GM12878 (cell line): ENCODE measurements around the gene GLI2. TPM values are rescaled to one million over a fixed set of nuclear protein-coding genes. Genes with fewer than 3 reads are reported as not detected.

Source experiments
- ATAC-seq: fragments of 200-7000 bp; cut with Tn5 transposase; 3 replicates; pipeline ENCODE4 v1.9.1; 2020; ENCODE audit warnings: mild to moderate bottlenecking, moderate library complexity
- BruUV-seq: library from RNA; stranded (reverse); fragments of 400-500 nt; replicated peaks from 2 replicates; lab custom pipeline; 2021; lab: Mats Ljungman, UMichigan
- CTCF ChIA-PET: fragments of 300-600 bp; sonication (Branson Sonifier 250); formaldehyde crosslinking; extraction: SDS; loops from one replicate; lab custom pipeline; 2021; ENCODE audit warnings: inconsistent platforms; lab: Yijun Ruan, JAX
- POLR2A ChIA-PET: fragments of 350-600 bp; formaldehyde crosslinking; extraction: SDS; loops from one replicate; lab custom pipeline; 2021; ENCODE audit warnings: inconsistent platforms; lab: Charles Lee
- RAD21 ChIA-PET: fragments of 300-600 bp; sonication (Branson Sonifier 250); formaldehyde crosslinking; loops from one replicate; lab custom pipeline; 2023; ENCODE audit warnings: antibody characterized with exemption; ENCODE audit not compliant: unreplicated experiment; lab: Charles Lee
- SMC1A ChIA-PET: fragments of 300-600 bp; sonication (Branson Sonifier 250); formaldehyde crosslinking; loops from one replicate; lab custom pipeline; 2023; ENCODE audit not compliant: unreplicated experiment, uncharacterized antibody; lab: Charles Lee
- DNase-seq: peaks from one replicate; pipeline ENCODE4 v3.0.0-alpha.2; 2011; ENCODE audit warnings: low read depth, low spot score
- FAIRE-seq: peaks from 3 replicates; lab custom pipeline; 2011; peaks lifted over from hg19 to GRCh38; lab: Jason Lieb, UNC
- H2AFZ ChIP-seq: 2 replicates; pipeline ENCODE4 v1.6.0; 2011; ENCODE audit warnings: low read depth, low read length, control low read depth; ENCODE audit not compliant: control insufficient read depth
- H3K27ac ChIP-seq: 2 replicates; pipeline ENCODE4 v1.5.1; 2011; ENCODE audit warnings: control low read depth; ENCODE audit not compliant: control insufficient read depth, insufficient read depth
- H3K27me3 ChIP-seq, 2 experiments: replicated peaks in 1 of 2; 2 replicates each; pipeline versions ENCODE4 v1.6.0 to v1.6.1; 2011; ENCODE audit warnings: low read length in 1 of 2; ENCODE audit not compliant: control insufficient read depth in 2 of 2, insufficient read depth in 2 of 2
- H3K36me3 ChIP-seq, 2 experiments: 2 replicates each; pipeline ENCODE4 v1.5.1; 2011; ENCODE audit warnings: low read length in 1 of 2; ENCODE audit not compliant: control insufficient read depth in 2 of 2, insufficient read depth in 2 of 2
- H3K4me1 ChIP-seq: 2 replicates; pipeline ENCODE4 v1.6.1; 2011; ENCODE audit warnings: mild to moderate bottlenecking, low read length, moderate library complexity, mixed read lengths; ENCODE audit not compliant: control insufficient read depth, insufficient read depth
- H3K4me2 ChIP-seq: 2 replicates; pipeline ENCODE4 v1.6.0; 2011; ENCODE audit warnings: control low read depth; ENCODE audit not compliant: control insufficient read depth, insufficient read depth
- H3K4me3 ChIP-seq: fragments of 200-600 bp; sonication (generic); 2 replicates; pipeline ENCODE4 v1.5.1; 2016
- H3K79me2 ChIP-seq: 2 replicates; pipeline ENCODE4 v1.6.0; 2011; ENCODE audit warnings: low read length; ENCODE audit not compliant: control insufficient read depth, insufficient read depth
- H3K9ac ChIP-seq: 2 replicates; pipeline ENCODE4 v1.8.0; 2011; ENCODE audit warnings: low read length, control low read depth, mixed read lengths; ENCODE audit not compliant: control insufficient read depth, insufficient read depth
- H3K9me3 ChIP-seq: replicated peaks from 3 replicates; pipeline ENCODE4 v1.5.1; 2011; ENCODE audit warnings: mild to moderate bottlenecking, low read length; ENCODE audit not compliant: control insufficient read depth, insufficient read depth
- H4K20me1 ChIP-seq: 2 replicates; pipeline ENCODE4 v1.6.0; 2011; ENCODE audit not compliant: control insufficient read depth, insufficient read depth
- ASH2L ChIP-seq: fragments of 300-600, 200-600 bp; sonication (generic); IDR thresholded peaks from 2 replicates; pipeline ENCODE4 v1.6.1; 2017; ENCODE audit warnings: low read depth, mild to moderate bottlenecking, borderline replicate concordance
- CBX5 ChIP-seq: sonication (generic); IDR thresholded peaks from 2 replicates; pipeline ENCODE4 v1.6.1; 2016; ENCODE audit warnings: low read depth, moderate library complexity, mild to moderate bottlenecking, inconsistent platforms
- CREM ChIP-seq: IDR thresholded peaks from 2 replicates; pipeline ENCODE4 v1.6.1; 2014; ENCODE audit warnings: antibody characterized with exemption, low read depth
- GATAD2B ChIP-seq: fragments of 450-650 bp; conservative IDR thresholded peaks from 2 replicates; pipeline ENCODE4 v1.6.1; 2017; ENCODE audit warnings: low read depth, mild to moderate bottlenecking, moderate library complexity
- MEF2A ChIP-seq: IDR thresholded peaks from 2 replicates; pipeline ENCODE4 v1.6.1; 2011; ENCODE audit warnings: low read depth, mild to moderate bottlenecking, low read length, moderate library complexity; ENCODE audit not compliant: insufficient read depth
- NRF1 ChIP-seq: conservative IDR thresholded peaks from 2 replicates; pipeline ENCODE4 v1.6.1; 2011; ENCODE audit warnings: mild to moderate bottlenecking, low read depth, low read length, improper control_type of control experiment
- POLR2AphosphoS5 ChIP-seq: IDR thresholded peaks from 2 replicates; pipeline ENCODE4 v1.6.1; 2011; ENCODE audit warnings: mild to moderate bottlenecking, low read length, inconsistent platforms
- RAD51 ChIP-seq: fragments of 450-650 bp; IDR thresholded peaks from 2 replicates; pipeline ENCODE4 v1.6.1; 2016; ENCODE audit warnings: moderate library complexity, mild to moderate bottlenecking, inconsistent platforms
- RCOR1 ChIP-seq: conservative IDR thresholded peaks from 2 replicates; pipeline ENCODE4 v1.6.1; 2012; ENCODE audit warnings: low read depth, low read length, improper control_type of control experiment
- SMAD5 ChIP-seq: IDR thresholded peaks from 2 replicates; pipeline ENCODE4 v1.6.1; 2016; ENCODE audit warnings: antibody characterized with exemption, low read depth
- TBL1XR1 ChIP-seq: IDR thresholded peaks from 2 replicates; pipeline ENCODE4 v1.6.1; 2012; ENCODE audit warnings: low read depth, low read length, improper control_type of control experiment
- ZBED1 ChIP-seq: IDR thresholded peaks from 2 replicates; pipeline ENCODE4 v1.6.1; 2016; ENCODE audit warnings: borderline replicate concordance
- WGBS: methylation state at CpG from one replicate; pipeline ENCODE4 v1.1.6; 2016; ENCODE audit warnings: low lambda C conversion rate; ENCODE audit not compliant: insufficient replicate concordance, insufficient coverage; ENCODE audit errors: missing lambda C conversion rate; 5-methylcytosine and 5-hydroxymethylcytosine counted together
- in situ Hi-C: fragments of 300-500 bp; cut with MboI; formaldehyde crosslinking; loops from 9 replicates; pipeline ENCODE4 v1.14.3; 2018; ENCODE audit warnings: mixed read lengths
- intact Hi-C: fragments of 100-400 bp; cut with micrococcal nuclease; formaldehyde crosslinking; loops from one replicate; pipeline ENCODE4 v1.14.2; 2022; ENCODE audit not compliant: unreplicated experiment
- polyA plus RNA-seq, 11 experiments: library from polyadenylated mRNA; depleted of rRNA in 4 of 11; unstranded in 6 of 11; stranded (reverse) in 5 of 11; fragments of >200 nt; fragmentation: Nextera tagmentation in 4 of 11; fragmentation: Illumina TruSeq in 1 of 11; extraction: Ambion mirVana in 4 of 11; extraction: Trizol in 1 of 11; gene quantifications; 1 replicate in 1 of 11; 2 replicates in 10 of 11; pipeline versions ENCODE4 v1.2.1 to v1.2.3, GENCODE V29; 2011 to 2016; ENCODE audit warnings: inconsistent platforms in 2 of 11, missing spikeins in 2 of 11, low read depth in 1 of 11
- total RNA-seq, 4 experiments: library from RNA; depleted of rRNA in 3 of 4; stranded (reverse); fragments of >200 nt in 3 of 4; fragmentation: Illumina TruSeq in 1 of 4; extraction: Trizol in 1 of 4; gene quantifications; 2 replicates each; pipeline versions ENCODE4 v1.2.1 to v1.2.3, GENCODE V29; 2013 to 2021
- TF ChIP-seq, protein P1 (sequence below): fragments of 450-650 bp; IDR thresholded peaks from 2 replicates; pipeline ENCODE4 v1.6.1; 2018; ENCODE audit warnings: borderline replicate concordance, mild to moderate bottlenecking; ENCODE audit not compliant: partially characterized antibody
- TF ChIP-seq, protein P2 (sequence below): IDR thresholded peaks from 2 replicates; pipeline ENCODE4 v1.6.1; 2011; ENCODE audit warnings: low read depth, low read length, improper control_type of control experiment, borderline replicate concordance
- TF ChIP-seq, protein P3 (sequence below): IDR thresholded peaks from 2 replicates; pipeline ENCODE4 v1.6.1; 2012; ENCODE audit warnings: low read length, inconsistent platforms
- TF ChIP-seq, protein P4 (sequence below): fragments of 150-350 bp; IDR thresholded peaks from 2 replicates; pipeline ENCODE4 v1.6.1; 2016; ENCODE audit warnings: low read depth, low read length

Gene GLI2
- total and polyA plus RNA-seq, 10 of the 15 experiments (the other 5 are each of a cell fraction or from before 2014, with no cell fraction given), result 0.01 TPM; not detected in 9

DNA sequence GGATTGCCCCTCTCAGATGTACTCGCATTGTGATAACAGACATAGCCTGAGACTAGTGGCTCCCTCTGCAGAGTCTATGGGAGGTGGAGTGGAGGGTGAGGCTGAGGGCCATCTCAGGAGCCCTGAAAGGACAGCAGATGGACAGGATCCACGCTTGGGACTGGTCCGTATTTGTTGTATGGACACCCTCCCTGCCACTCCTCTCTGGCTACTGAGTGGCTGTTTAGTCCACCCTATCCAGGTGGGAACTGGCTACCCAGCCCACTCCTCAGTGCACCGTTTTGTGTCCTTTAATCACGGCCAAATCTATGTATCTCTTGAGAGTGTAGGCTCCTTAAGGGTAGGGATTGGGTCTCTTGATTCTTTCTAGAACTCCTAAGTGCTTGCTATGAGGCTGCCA, 4.5 kb upstream of the GLI2 start:
- ChIA-PET CTCF (no interaction called here), RAD21 (no interaction called here), SMC1A (no interaction called here), POLR2A (no interaction called here)
- no peaks in the 10 kb centered on the region for H3K4me1 ChIP-seq
- no peak overlapping the region for H3K27ac ChIP-seq
- H3K9me3 ChIP-seq, result no peaks in the 10 kb centered on the region
- no peaks in the 10 kb centered on the region for H3K79me2 ChIP-seq
- no peaks in the 10 kb centered on the region for H4K20me1 ChIP-seq
- no peak overlapping the region for H3K4me3 ChIP-seq
- BruUV-seq, result no TSS peak
- in situ Hi-C loops (no loop called here), intact Hi-C loops (no loop called here)
- FAIRE-seq (no peak), ATAC-seq (no peak), DNase-seq (no peak)
- no peak overlapping the region for H3K4me2 ChIP-seq
- H3K9ac ChIP-seq, result no peak overlapping the region
- peaks cover 1 to 5% of the 10 kb centered on the region in 2 experiments; a peak in 3 of 4 replicates for H3K27me3 ChIP-seq
- H3K36me3 ChIP-seq, result no peaks in the 10 kb centered on the region
- WGBS, result 0% methylated on average over 5 of the region's 5 CpGs
- no peak overlapping the region for H2AFZ ChIP-seq
- no peak for TF ChIP-seq MEF2A
- TF ChIP-seq, protein P1, sequence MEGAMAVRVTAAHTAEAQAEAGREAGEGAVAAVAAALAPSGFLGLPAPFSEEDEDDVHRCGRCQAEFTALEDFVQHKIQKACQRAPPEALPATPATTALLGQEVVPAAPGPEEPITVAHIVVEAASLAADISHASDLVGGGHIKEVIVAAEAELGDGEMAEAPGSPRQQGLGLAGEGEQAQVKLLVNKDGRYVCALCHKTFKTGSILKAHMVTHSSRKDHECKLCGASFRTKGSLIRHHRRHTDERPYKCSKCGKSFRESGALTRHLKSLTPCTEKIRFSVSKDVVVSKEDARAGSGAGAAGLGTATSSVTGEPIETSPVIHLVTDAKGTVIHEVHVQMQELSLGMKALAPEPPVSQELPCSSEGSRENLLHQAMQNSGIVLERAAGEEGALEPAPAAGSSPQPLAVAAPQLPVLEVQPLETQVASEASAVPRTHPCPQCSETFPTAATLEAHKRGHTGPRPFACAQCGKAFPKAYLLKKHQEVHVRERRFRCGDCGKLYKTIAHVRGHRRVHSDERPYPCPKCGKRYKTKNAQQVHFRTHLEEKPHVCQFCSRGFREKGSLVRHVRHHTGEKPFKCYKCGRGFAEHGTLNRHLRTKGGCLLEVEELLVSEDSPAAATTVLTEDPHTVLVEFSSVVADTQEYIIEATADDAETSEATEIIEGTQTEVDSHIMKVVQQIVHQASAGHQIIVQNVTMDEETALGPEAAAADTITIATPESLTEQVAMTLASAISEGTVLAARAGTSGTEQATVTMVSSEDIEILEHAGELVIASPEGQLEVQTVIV, result no peak
- no peak for TF ChIP-seq RCOR1
- TF ChIP-seq, protein P2, sequence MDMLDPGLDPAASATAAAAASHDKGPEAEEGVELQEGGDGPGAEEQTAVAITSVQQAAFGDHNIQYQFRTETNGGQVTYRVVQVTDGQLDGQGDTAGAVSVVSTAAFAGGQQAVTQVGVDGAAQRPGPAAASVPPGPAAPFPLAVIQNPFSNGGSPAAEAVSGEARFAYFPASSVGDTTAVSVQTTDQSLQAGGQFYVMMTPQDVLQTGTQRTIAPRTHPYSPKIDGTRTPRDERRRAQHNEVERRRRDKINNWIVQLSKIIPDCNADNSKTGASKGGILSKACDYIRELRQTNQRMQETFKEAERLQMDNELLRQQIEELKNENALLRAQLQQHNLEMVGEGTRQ, result no peak
- TF ChIP-seq GATAD2B, result no peak
- TF ChIP-seq, protein P3, sequence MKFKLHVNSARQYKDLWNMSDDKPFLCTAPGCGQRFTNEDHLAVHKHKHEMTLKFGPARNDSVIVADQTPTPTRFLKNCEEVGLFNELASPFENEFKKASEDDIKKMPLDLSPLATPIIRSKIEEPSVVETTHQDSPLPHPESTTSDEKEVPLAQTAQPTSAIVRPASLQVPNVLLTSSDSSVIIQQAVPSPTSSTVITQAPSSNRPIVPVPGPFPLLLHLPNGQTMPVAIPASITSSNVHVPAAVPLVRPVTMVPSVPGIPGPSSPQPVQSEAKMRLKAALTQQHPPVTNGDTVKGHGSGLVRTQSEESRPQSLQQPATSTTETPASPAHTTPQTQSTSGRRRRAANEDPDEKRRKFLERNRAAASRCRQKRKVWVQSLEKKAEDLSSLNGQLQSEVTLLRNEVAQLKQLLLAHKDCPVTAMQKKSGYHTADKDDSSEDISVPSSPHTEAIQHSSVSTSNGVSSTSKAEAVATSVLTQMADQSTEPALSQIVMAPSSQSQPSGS, result no peak
- TF ChIP-seq NRF1, result no peak
- TF ChIP-seq SMAD5, result no peak
- no peak for TF ChIP-seq TBL1XR1
- TF ChIP-seq CBX5, result no peak
- TF ChIP-seq ASH2L, result no peak
- TF ChIP-seq RAD51, result no peak
- no peak for TF ChIP-seq CREM
- no peak for TF ChIP-seq ZBED1
- TF ChIP-seq POLR2AphosphoS5, result no peak
- TF ChIP-seq, protein P4, sequence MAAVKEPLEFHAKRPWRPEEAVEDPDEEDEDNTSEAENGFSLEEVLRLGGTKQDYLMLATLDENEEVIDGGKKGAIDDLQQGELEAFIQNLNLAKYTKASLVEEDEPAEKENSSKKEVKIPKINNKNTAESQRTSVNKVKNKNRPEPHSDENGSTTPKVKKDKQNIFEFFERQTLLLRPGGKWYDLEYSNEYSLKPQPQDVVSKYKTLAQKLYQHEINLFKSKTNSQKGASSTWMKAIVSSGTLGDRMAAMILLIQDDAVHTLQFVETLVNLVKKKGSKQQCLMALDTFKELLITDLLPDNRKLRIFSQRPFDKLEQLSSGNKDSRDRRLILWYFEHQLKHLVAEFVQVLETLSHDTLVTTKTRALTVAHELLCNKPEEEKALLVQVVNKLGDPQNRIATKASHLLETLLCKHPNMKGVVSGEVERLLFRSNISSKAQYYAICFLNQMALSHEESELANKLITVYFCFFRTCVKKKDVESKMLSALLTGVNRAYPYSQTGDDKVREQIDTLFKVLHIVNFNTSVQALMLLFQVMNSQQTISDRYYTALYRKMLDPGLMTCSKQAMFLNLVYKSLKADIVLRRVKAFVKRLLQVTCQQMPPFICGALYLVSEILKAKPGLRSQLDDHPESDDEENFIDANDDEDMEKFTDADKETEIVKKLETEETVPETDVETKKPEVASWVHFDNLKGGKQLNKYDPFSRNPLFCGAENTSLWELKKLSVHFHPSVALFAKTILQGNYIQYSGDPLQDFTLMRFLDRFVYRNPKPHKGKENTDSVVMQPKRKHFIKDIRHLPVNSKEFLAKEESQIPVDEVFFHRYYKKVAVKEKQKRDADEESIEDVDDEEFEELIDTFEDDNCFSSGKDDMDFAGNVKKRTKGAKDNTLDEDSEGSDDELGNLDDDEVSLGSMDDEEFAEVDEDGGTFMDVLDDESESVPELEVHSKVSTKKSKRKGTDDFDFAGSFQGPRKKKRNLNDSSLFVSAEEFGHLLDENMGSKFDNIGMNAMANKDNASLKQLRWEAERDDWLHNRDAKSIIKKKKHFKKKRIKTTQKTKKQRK, result no peak
